Measurements from ENCODE around the gene NPAS3.

GRCh38 chr14:33061667-33062325 lies 123.1 kb downstream of the NPAS3 start:
- TF ChIP-seq CTCF (IDR thresholded peaks at IDR 0.05) (no peak), EZH2 (IDR thresholded peaks at IDR 0.05) (no peak), EZH2phosphoT487 (IDR thresholded peaks at IDR 0.05) (no peak)
